ENCODE measurements around the gene RXRB. TPM values are rescaled to one million over a fixed set of nuclear protein-coding genes. Genes with fewer than 3 reads are reported as not detected.
A peak's percentile ranks its signal among the peaks of the same experiment; 100 is the strongest.

The RXRB gene
- total RNA-seq, 6 experiments from 2014 or later, result 37.3 to 41.6 (median 38.3) TPM

GRCh38 chr6:33215271-33216116 is 15.0 kb upstream of the RXRB start:
- peaks cover 15% of the 10 kb centered on the region for H3K27me3 Mint-ChIP-seq (ENCODE audit: insufficient read depth)
- H3K4me3 Mint-ChIP-seq, result no peak overlapping the region
- no peak overlapping the region for H3K27ac Mint-ChIP-seq
- TF ChIP-seq CTCF (IDR thresholded peaks at IDR 0.05), result no peak
- H3K4me1 Mint-ChIP-seq (ENCODE audit: low read depth), result peaks cover 22% of the 10 kb centered on the region
- DNase-seq, result no peak
- H3K9me3 Mint-ChIP-seq, result no peaks in the 10 kb centered on the region
- H3K36me3 Mint-ChIP-seq (ENCODE audit: low read depth), result peaks cover 3% of the 10 kb centered on the region; the same call in 1 of the 2 replicates

GRCh38 chr6:33213989-33214335 is 13.5 kb upstream of the RXRB start:
- TF ChIP-seq CTCF (IDR thresholded peaks at IDR 0.05), result no peak
- H3K4me1 Mint-ChIP-seq (ENCODE audit: low read depth), result peaks cover 32% of the 10 kb centered on the region
- no peak overlapping the region for H3K27ac Mint-ChIP-seq
- H3K27me3 Mint-ChIP-seq (ENCODE audit: insufficient read depth), result peaks cover 14% of the 10 kb centered on the region
- peak overlapping the region; percentile 88 for H3K4me3 Mint-ChIP-seq
- DNase-seq, result no peak
- no peaks in the 10 kb centered on the region for H3K9me3 Mint-ChIP-seq
- peaks cover 17% of the 10 kb centered on the region for H3K36me3 Mint-ChIP-seq (ENCODE audit: low read depth)

GRCh38 chr6:33213166-33213988 is 12.9 kb upstream of the RXRB start:
- no peak for TF ChIP-seq CTCF (IDR thresholded peaks at IDR 0.05)
- Mint-ChIP-seq H3K27ac (peak overlapping the region; percentile 0; the same call in 1 of the 2 replicates), H3K36me3 (ENCODE audit: low read depth) (peaks cover 18% of the 10 kb centered on the region), H3K9me3 (no peaks in the 10 kb centered on the region), H3K4me3 (peak overlapping the region; percentile 88), H3K4me1 (ENCODE audit: low read depth) (peaks cover 36% of the 10 kb centered on the region), H3K27me3 (ENCODE audit: insufficient read depth) (peaks cover 14% of the 10 kb centered on the region)
- DNase-seq, result no peak

- TF ChIP-seq CTCF (IDR thresholded peaks at IDR 0.05), result no peak
- no peak for DNase-seq
- Mint-ChIP-seq H3K9me3 (no peaks in the 10 kb centered on the region), H3K4me3 (peak overlapping the region; percentile 88), H3K4me1 (ENCODE audit: low read depth) (peaks cover 36% of the 10 kb centered on the region), H3K27me3 (ENCODE audit: insufficient read depth) (peaks cover 15% of the 10 kb centered on the region), H3K27ac (peak overlapping the region; percentile 0; the same call in 1 of the 2 replicates), H3K36me3 (ENCODE audit: low read depth) (peaks cover 18% of the 10 kb centered on the region)
These were observed 12.3 kb upstream of the RXRB start for GRCh38 chr6:33212857-33213165.

- TF ChIP-seq CTCF (IDR thresholded peaks at IDR 0.05), result peak; percentile 15; the same call in 1 of the 2 replicates
- Mint-ChIP-seq H3K4me1 (ENCODE audit: low read depth) (peaks cover 36% of the 10 kb centered on the region), H3K36me3 (ENCODE audit: low read depth) (peaks cover 18% of the 10 kb centered on the region), H3K27me3 (ENCODE audit: insufficient read depth) (peaks cover 18% of the 10 kb centered on the region), H3K9me3 (no peaks in the 10 kb centered on the region), H3K4me3 (no peak overlapping the region), H3K27ac (no peak overlapping the region)
- DNase-seq, result no peak
These were observed 11.4 kb upstream of the RXRB start for GRCh38 chr6:33211666-33212422.
